ENCODE results near the gene SH3GL1.
A peak's percentile ranks its signal among the peaks of the same experiment; 100 is the strongest.

SH3GL1 gene

DNA sequence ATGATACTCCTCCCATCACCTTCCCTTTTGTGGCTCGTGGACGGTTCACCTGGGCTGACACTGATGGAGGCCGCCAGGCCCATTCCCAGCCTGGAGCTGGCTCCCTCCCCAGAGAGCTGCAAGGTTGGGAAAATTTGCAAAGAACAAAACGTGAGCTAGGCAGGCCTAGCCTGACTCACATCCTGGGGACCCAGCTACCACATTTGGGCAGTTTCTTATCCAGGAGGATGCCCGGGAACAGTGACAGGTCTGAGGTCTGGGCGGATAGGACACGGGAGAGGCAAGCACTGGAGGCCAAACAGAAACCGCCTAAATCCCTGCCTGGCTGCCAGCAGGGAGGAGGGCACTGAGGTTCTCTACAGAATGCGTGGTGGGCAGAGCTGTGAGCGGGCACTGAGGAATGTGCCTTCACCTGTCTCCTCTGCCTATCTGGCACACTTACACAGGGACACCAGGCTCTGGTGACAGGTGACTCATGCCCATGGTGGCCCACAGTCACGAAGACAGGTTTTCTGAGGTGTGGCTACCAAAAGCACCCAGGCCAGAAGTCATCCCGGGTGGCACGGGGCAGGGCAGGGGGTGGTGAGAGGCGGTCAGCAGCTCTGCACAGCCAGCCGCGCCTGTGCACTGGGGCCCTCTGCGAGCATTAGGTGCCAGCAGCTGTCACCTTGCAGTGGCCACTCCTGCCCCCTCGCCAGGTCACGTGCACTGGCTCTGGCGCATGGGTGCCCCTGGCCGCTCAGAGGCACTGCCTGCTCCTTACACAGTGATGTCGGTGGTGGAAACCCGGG lies 23.2 kb downstream of the SH3GL1 start:
- DNase-seq (ENCODE audit: low read depth in 2 of 2, low spot score in 1 of 2): no peak

DNA sequence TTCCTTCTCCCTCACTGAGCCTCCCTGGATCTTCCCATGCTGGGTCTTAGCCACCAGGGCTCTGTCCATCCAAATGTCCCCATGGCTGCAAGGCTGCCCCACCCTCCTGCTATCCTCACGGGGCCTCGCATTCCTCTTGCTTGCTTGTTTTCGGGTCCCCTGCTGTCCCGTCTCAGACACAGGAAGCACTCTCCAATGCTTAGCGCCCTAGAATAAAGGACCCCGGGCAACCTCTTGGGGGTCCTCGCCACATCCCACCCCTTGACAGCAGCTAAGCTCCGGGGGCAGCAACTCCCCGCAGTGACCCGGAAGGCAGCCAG lies 23.7 kb downstream of the SH3GL1 start:
- DNase-seq (ENCODE audit: low read depth in 2 of 2, low spot score in 1 of 2): no peak

DNA sequence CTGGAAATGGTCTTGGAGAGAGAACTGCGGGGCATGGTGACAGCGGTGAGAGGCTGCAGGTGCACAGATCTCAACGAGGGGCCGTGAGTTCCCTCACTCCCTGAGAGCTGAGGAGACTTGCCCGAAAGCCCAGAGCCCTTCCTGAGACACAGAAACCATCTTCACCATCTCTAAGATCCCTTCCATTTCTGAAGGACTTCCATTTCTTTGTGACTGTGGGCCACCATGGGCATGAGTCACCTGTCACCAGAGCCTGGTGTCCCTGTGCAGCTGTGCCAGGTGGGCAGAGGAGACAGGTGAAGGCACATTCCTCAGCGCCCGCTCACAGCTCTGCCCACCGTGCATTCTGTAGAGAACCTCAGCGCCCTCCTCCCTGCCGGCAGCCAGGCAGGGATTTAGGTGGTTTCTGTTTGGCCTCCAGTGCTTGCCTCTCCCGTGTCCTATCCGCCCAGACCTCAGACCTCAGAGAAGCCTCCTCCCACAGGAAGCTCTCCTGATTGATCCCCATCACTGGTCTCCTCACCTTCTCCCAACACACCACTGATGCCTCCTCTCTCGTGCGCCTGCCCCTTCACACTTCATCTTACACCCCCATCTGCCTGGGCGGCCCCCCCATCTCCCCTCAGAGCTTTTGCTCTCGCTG lies 24.2 kb downstream of the SH3GL1 start:
- no peak for DNase-seq (ENCODE audit: low read depth in 2 of 2, low spot score in 1 of 2)

DNA sequence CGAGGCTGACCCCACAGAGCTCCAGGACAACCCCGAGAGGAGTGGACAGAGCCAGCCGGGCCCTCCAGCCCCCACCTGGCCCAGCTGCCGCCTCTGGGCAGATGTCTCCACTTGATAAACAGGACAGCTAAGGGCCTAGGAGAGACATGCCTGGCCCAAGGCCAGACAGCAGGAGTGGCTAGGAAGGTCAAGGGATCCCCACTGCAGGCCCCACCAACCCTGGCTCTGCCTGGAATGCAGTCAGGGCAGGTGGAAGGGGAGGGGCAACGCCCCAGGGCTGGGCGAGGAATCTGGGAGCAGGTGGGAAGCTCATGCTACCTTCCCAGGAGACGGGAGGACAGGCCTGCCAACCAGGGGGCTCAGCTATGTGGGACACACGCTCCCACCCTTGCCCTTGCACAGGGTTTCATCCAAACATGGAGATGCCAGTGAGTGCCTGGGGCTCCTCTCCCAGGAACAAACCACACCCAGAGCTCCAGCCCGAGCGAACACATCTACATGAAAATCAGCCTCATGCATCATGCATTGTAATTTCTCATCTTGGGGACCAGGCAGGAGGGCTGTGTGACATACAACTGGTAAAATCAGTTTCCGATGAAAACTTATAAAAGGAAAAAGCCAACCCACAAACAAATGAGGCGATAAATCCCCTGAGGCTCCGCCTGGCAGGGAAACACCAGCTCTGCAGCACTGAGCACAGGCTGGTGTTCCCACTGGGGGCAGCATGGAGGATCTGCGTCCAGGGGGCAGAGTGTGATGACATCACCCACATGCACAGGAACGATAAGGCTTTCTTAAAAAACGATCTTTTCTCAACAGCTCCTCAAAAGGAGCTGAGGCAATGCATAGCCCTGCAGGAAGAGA lies 25.0 kb downstream of the SH3GL1 start:
- no peak for DNase-seq (ENCODE audit: low read depth in 2 of 2, low spot score in 1 of 2)

- DNase-seq (ENCODE audit: low read depth in 2 of 2, low spot score in 1 of 2): no peak
Observed at GRCh38 chr19:4374498-4375163, 25.7 kb downstream of the SH3GL1 start.

DNA sequence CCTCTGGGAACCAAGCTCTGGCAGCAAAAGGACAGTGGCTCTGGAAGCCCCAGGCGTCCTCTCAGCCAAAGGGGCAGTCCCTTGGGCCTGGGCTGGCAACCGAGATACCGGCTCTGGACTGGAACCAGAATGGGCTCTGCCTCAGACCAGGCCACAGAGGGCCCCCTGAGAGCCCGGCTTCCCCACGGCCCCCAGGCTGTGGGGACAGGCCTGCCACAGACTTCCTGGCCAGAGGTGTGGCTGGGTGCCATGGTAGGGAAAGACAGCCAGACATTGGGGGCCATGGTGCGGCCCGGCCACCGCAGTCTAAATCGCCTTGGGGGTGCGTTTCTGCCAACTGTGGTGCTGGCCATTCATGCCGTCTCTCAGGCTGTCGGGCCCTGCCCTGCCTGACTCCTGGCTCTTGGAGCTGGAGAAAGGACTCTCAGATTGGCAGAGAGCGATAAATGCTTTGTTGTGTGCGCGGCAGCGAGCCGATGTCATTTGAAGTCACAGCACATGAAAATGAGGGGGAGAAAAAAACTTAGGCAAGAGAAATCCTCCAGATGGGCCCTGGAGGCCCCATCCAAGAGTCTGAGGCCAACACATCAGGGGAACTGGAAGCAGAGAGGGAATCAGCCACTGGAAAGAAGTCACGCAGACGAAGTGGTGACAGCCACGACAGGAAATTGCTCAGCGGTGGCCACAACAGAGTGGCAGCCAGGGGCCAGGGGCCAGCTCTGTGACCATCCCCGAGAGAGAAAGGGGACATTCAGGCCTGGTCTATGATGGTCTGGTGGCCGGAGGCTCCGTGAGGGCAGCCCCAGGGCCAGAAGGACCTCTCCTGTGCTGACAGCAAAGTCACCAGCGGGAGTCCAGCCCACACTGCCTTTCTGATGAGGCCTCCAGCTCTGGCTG lies 26.5 kb downstream of the SH3GL1 start:
- no peak for DNase-seq (ENCODE audit: low read depth in 2 of 2, low spot score in 1 of 2)

GRCh38 chr19:4373013-4373367 lies 27.4 kb downstream of the SH3GL1 start:
- DNase-seq (ENCODE audit: low read depth in 2 of 2, low spot score in 1 of 2): no peak

GRCh38 chr19:4372165-4373012 lies 28.0 kb downstream of the SH3GL1 start:
- DNase-seq (ENCODE audit: low read depth in 2 of 2, low spot score in 1 of 2): no peak

GRCh38 chr19:4371247-4372164 lies 28.8 kb downstream of the SH3GL1 start:
- DNase-seq (ENCODE audit: low read depth in 2 of 2, low spot score in 1 of 2): no peak

- DNase-seq (ENCODE audit: low read depth in 2 of 2, low spot score in 1 of 2): no peak
Observed at GRCh38 chr19:4370418-4371041, 29.8 kb downstream of the SH3GL1 start.

GRCh38 chr19:4369888-4370260 lies 30.5 kb downstream of the SH3GL1 start:
- peak; percentile 49 to 63 for DNase-seq (ENCODE audit: low read depth in 2 of 2, low spot score in 1 of 2)

GRCh38 chr19:4369109-4369887 lies 31.0 kb downstream of the SH3GL1 start:
- peak; percentile 24 to 35 for DNase-seq (ENCODE audit: low read depth in 2 of 2, low spot score in 1 of 2)

DNA sequence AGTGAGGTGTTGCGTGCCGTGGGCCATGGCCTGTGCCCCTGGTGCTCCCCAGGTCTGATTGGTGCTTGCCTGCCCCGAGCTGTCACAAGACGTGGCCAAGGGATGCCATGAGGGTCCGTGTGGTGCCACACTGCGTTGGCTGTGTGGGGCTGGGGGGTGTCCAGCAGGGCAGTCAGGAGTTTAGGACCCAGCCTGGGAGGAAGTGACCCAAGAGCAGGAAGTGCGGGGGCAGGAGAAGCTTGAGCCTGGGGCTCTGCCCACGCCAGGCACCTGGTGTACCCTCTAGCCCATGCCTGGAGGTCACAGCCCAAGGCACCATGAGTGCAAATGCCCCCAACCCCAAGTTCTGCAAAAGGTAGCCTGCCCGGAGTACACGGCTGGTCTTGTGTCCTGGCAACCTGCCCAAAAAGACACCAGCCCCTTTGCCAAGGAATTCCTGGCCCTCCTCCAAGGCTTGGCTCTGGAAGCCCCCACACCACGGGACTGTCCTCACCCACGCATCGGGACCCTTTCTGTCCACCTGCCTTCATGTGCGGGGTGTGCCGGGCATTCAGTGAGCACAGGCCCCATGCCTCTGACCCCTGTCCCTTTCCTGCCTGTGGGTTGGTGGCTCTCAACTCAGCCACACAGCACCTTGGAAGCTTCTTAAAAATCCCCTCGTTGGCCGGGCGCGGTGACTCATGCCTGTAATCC lies 32.1 kb downstream of the SH3GL1 start:
- no peak for DNase-seq (ENCODE audit: low read depth in 2 of 2, low spot score in 1 of 2)

DNA sequence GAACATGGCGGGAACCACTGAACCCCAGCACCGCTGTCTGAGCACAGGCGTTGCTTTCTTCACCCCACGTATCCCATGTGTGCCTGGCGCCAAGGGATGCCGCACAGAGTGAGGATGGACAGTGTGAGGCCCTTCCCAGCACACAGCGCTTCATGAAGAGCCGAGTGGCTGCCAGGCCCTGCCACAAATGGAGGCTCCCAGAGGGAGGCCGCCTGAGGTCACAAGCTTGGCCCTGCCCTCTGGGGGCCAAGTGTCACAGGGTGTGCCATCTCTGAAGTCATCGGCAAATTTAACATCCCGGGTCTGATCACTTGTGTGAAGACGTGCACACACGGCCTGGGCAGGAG lies 32.6 kb downstream of the SH3GL1 start:
- DNase-seq (ENCODE audit: low read depth in 2 of 2, low spot score in 1 of 2): no peak

- no peak for DNase-seq (ENCODE audit: low read depth in 2 of 2, low spot score in 1 of 2)
Observed at GRCh38 chr19:4367336-4367723, 33.0 kb downstream of the SH3GL1 start.

- no peak for DNase-seq (ENCODE audit: low read depth in 2 of 2, low spot score in 1 of 2)
Observed at GRCh38 chr19:4366666-4367335, 33.5 kb downstream of the SH3GL1 start.
